Activated T-helper 2 cell treated with anti-CD3 and anti-CD28 coated beads, Interferon-gamma antibody, Interleukin-2, Interleukin-4, amounts not matched to agents 10 μg/mL and 5 μg/mL and 100 μg/mL, durations not matched to agents 14 hours and 24 hours and 36 hours (primary cell): Measurements from ENCODE around the gene NHERF1. TPM values are rescaled to one million over a fixed set of nuclear protein-coding genes. Genes with fewer than 3 reads are reported as not detected.

Experiments
- DNase-seq: peaks from one replicate; pipeline ENCODE4 v3.0.0; 2021; ENCODE audit warnings: low spot score
- H3K27ac Mint-ChIP-seq: one replicate; pipeline ENCODE4 v1.8.0; 2021; ENCODE audit warnings: mixed read lengths
- H3K27me3 Mint-ChIP-seq: one replicate; pipeline ENCODE4 v1.8.0; 2021; ENCODE audit warnings: low read depth, mixed read lengths
- H3K36me3 Mint-ChIP-seq: one replicate; pipeline ENCODE4 v1.8.0; 2021; ENCODE audit warnings: low read depth, mixed read lengths
- H3K4me1 Mint-ChIP-seq: one replicate; pipeline ENCODE4 v1.8.0; 2021; ENCODE audit warnings: low read depth, mixed read lengths
- H3K4me3 Mint-ChIP-seq: one replicate; pipeline ENCODE4 v1.8.0; 2021; ENCODE audit warnings: low read depth, mild to moderate bottlenecking, moderate library complexity, mixed read lengths
- H3K9me3 Mint-ChIP-seq: one replicate; pipeline ENCODE4 v1.8.0; 2021; ENCODE audit warnings: mixed read lengths
- intact Hi-C: fragments of 100-400 bp; cut with micrococcal nuclease; formaldehyde crosslinking; loops from one replicate; pipeline ENCODE4 v1.15.1; 2023
- total RNA-seq: library from RNA; stranded (reverse); gene quantifications from 2 replicates; pipeline ENCODE4 v1.2.3, GENCODE V29; 2022

The NHERF1 gene
- total RNA-seq, 1 donor from 2014 or later, result 133 TPM

GRCh38 chr17:74790161-74791058 is 42.0 kb downstream of the NHERF1 start:
- intact Hi-C loops, result loop anchor here (1.0 kb wide), 1 partner anchor 72 kb away; no protein-coding TSS in a partner anchor
- peaks cover 38% of the 10 kb centered on the region for H3K36me3 Mint-ChIP-seq
- no peaks in the 10 kb centered on the region for H3K27me3 Mint-ChIP-seq
- DNase-seq, result no peak
- H3K27ac Mint-ChIP-seq, result peak overlapping the region; percentile 53
- no peak overlapping the region for H3K4me3 Mint-ChIP-seq
- no peaks in the 10 kb centered on the region for H3K9me3 Mint-ChIP-seq
- H3K4me1 Mint-ChIP-seq, result peaks cover 22% of the 10 kb centered on the region

- Mint-ChIP-seq H3K4me1 (peaks cover 14% of the 10 kb centered on the region), H3K9me3 (no peaks in the 10 kb centered on the region), H3K36me3 (peaks cover 41% of the 10 kb centered on the region), H3K27me3 (no peaks in the 10 kb centered on the region), H3K4me3 (no peak overlapping the region), H3K27ac (no peak overlapping the region)
- intact Hi-C loops, result no loop called here
- no peak for DNase-seq
Measured at GRCh38 chr17:74792586-74793105, 44.2 kb downstream of the NHERF1 start.

GRCh38 chr17:74795327-74796020 is 47.0 kb downstream of the NHERF1 start:
- Mint-ChIP-seq H3K36me3 (peaks cover 38% of the 10 kb centered on the region), H3K4me1 (peaks cover 13% of the 10 kb centered on the region), H3K4me3 (no peak overlapping the region), H3K9me3 (no peaks in the 10 kb centered on the region), H3K27me3 (no peaks in the 10 kb centered on the region), H3K27ac (no peak overlapping the region)
- intact Hi-C loops, result no loop called here
- no peak for DNase-seq

- no peaks in the 10 kb centered on the region for H3K27me3 Mint-ChIP-seq
- no peak overlapping the region for H3K27ac Mint-ChIP-seq
- DNase-seq, result no peak
- H3K9me3 Mint-ChIP-seq, result no peaks in the 10 kb centered on the region
- H3K4me3 Mint-ChIP-seq, result no peak overlapping the region
- intact Hi-C loops, result no loop called here
- peaks cover 6% of the 10 kb centered on the region for H3K4me1 Mint-ChIP-seq
- H3K36me3 Mint-ChIP-seq, result peaks cover 36% of the 10 kb centered on the region
Measured at GRCh38 chr17:74796211-74796610, 47.8 kb downstream of the NHERF1 start.

- intact Hi-C loops, result no loop called here
- H3K9me3 Mint-ChIP-seq, result no peaks in the 10 kb centered on the region
- H3K4me1 Mint-ChIP-seq, result peaks cover 2% of the 10 kb centered on the region
- peaks cover 32% of the 10 kb centered on the region for H3K36me3 Mint-ChIP-seq
- H3K27me3 Mint-ChIP-seq, result no peaks in the 10 kb centered on the region
- no peak for DNase-seq
- no peak overlapping the region for H3K27ac Mint-ChIP-seq
- H3K4me3 Mint-ChIP-seq, result no peak overlapping the region
Measured at GRCh38 chr17:74796866-74797265, 48.4 kb downstream of the NHERF1 start.

GRCh38 chr17:74797824-74798223 is 49.4 kb downstream of the NHERF1 start:
- peaks cover 2% of the 10 kb centered on the region for H3K4me1 Mint-ChIP-seq

GRCh38 chr17:74798239-74798707 is 49.8 kb downstream of the NHERF1 start:
- H3K27ac Mint-ChIP-seq, result no peak overlapping the region
- H3K9me3 Mint-ChIP-seq, result no peaks in the 10 kb centered on the region
- H3K4me3 Mint-ChIP-seq, result no peak overlapping the region
- peaks cover 32% of the 10 kb centered on the region for H3K36me3 Mint-ChIP-seq
- DNase-seq, result no peak
- intact Hi-C loops, result no loop called here
- H3K4me1 Mint-ChIP-seq, result peaks cover 2% of the 10 kb centered on the region
- no peaks in the 10 kb centered on the region for H3K27me3 Mint-ChIP-seq

More at GRCh38 chr17:74797824-74798223, 49.4 kb downstream of the NHERF1 start:
- Mint-ChIP-seq H3K9me3 (no peaks in the 10 kb centered on the region), H3K36me3 (peaks cover 32% of the 10 kb centered on the region), H3K4me3 (no peak overlapping the region), H3K27me3 (no peaks in the 10 kb centered on the region), H3K27ac (no peak overlapping the region)
- intact Hi-C loops, result no loop called here
- no peak for DNase-seq

- Mint-ChIP-seq H3K4me3 (no peak overlapping the region), H3K4me1 (peaks cover 2% of the 10 kb centered on the region), H3K27me3 (no peaks in the 10 kb centered on the region), H3K27ac (no peak overlapping the region), H3K9me3 (no peaks in the 10 kb centered on the region), H3K36me3 (peaks cover 35% of the 10 kb centered on the region)
- DNase-seq, result no peak
- intact Hi-C loops, result no loop called here
Measured at GRCh38 chr17:74799097-74799496, 50.7 kb downstream of the NHERF1 start.

GRCh38 chr17:74800531-74800930 is 52.1 kb downstream of the NHERF1 start:
- intact Hi-C loops, result no loop called here
- Mint-ChIP-seq H3K27ac (no peak overlapping the region), H3K36me3 (peaks cover 28% of the 10 kb centered on the region), H3K9me3 (no peaks in the 10 kb centered on the region), H3K4me3 (no peak overlapping the region), H3K4me1 (peaks cover 2% of the 10 kb centered on the region), H3K27me3 (no peaks in the 10 kb centered on the region)
- DNase-seq, result no peak

GRCh38 chr17:74801896-74802295 is 53.5 kb downstream of the NHERF1 start:
- Mint-ChIP-seq H3K4me1 (peaks cover 2% of the 10 kb centered on the region), H3K27ac (no peak overlapping the region)
- DNase-seq, result no peak

GRCh38 chr17:74803388-74803930 is 55.0 kb downstream of the NHERF1 start:
- no peak for DNase-seq
- peaks cover 19% of the 10 kb centered on the region for H3K36me3 Mint-ChIP-seq
- H3K27me3 Mint-ChIP-seq, result no peaks in the 10 kb centered on the region
- intact Hi-C loops, result no loop called here
- H3K4me3 Mint-ChIP-seq, result no peak overlapping the region
- H3K27ac Mint-ChIP-seq, result no peak overlapping the region
- H3K9me3 Mint-ChIP-seq, result no peaks in the 10 kb centered on the region
- H3K4me1 Mint-ChIP-seq, result no peaks in the 10 kb centered on the region

More at GRCh38 chr17:74801896-74802295, 53.5 kb downstream of the NHERF1 start:
- H3K9me3 Mint-ChIP-seq, result no peaks in the 10 kb centered on the region
- intact Hi-C loops, result no loop called here
- H3K27me3 Mint-ChIP-seq, result no peaks in the 10 kb centered on the region
- peaks cover 19% of the 10 kb centered on the region for H3K36me3 Mint-ChIP-seq
- H3K4me3 Mint-ChIP-seq, result no peak overlapping the region

GRCh38 chr17:74803971-74804370 is 55.5 kb downstream of the NHERF1 start:
- H3K27me3 Mint-ChIP-seq, result no peaks in the 10 kb centered on the region
- H3K4me3 Mint-ChIP-seq, result no peak overlapping the region
- no peaks in the 10 kb centered on the region for H3K9me3 Mint-ChIP-seq
- no peak for DNase-seq
- intact Hi-C loops, result no loop called here
- peaks cover 16% of the 10 kb centered on the region for H3K36me3 Mint-ChIP-seq
- no peaks in the 10 kb centered on the region for H3K4me1 Mint-ChIP-seq
- no peak overlapping the region for H3K27ac Mint-ChIP-seq
